Transverse colon (tissue), 3 donors: ENCODE measurements around the gene PLCL1.

Experiments used
- POLR2A ChIP-seq: fragments of 450-650 bp; IDR thresholded peaks from one replicate; pipeline ENCODE4 v1.6.1; 2016; ENCODE audit warnings: antibody characterized with exemption, mild to moderate bottlenecking, moderate library complexity
- TF ChIP-seq, protein P1 (sequence below), 5 experiments: fragments of 200-600 bp in 3 of 5; fragments of 450-650 bp in 2 of 5; sonication (generic) in 3 of 5; IDR thresholded peaks; 1 replicate in 2 of 5; 2 replicates in 3 of 5; pipeline ENCODE4 v1.5.1; 2016 to 2017; ENCODE audit warnings: antibody characterized with exemption in 5 of 5, inconsistent platforms in 3 of 5, mild to moderate bottlenecking in 2 of 5, moderate library complexity in 1 of 5

DNA sequence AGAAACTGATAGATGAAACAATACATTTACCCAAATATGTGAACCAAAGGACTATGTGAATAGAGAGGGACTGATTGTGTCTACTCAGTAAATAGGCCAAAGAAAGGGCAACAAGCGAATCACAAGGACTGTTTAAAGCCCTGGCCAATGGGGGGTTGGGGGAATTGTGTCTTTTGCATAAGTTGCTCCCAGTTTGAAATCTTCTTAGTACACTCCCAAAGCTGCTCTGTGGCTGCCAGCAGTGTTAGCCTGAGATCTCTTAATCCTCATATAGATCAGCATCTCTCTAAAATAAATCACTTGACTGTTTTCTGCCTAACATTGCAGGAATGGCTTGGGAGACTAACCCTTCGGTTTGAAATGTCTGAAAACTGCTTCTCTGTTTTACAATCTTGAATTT is 236.4 kb downstream of the PLCL1 start:
- TF ChIP-seq, protein P1, sequence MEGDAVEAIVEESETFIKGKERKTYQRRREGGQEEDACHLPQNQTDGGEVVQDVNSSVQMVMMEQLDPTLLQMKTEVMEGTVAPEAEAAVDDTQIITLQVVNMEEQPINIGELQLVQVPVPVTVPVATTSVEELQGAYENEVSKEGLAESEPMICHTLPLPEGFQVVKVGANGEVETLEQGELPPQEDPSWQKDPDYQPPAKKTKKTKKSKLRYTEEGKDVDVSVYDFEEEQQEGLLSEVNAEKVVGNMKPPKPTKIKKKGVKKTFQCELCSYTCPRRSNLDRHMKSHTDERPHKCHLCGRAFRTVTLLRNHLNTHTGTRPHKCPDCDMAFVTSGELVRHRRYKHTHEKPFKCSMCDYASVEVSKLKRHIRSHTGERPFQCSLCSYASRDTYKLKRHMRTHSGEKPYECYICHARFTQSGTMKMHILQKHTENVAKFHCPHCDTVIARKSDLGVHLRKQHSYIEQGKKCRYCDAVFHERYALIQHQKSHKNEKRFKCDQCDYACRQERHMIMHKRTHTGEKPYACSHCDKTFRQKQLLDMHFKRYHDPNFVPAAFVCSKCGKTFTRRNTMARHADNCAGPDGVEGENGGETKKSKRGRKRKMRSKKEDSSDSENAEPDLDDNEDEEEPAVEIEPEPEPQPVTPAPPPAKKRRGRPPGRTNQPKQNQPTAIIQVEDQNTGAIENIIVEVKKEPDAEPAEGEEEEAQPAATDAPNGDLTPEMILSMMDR (IDR thresholded peaks at IDR 0.05): no peak
- TF ChIP-seq POLR2A: no peak
